K562 (cell line): ENCODE measurements around the gene FUT8. TPM values are rescaled to one million over a fixed set of nuclear protein-coding genes. Genes with fewer than 3 reads are reported as not detected.

ENCODE experiments used
- ATAC-seq: fragments of 200-7000 bp; cut with Tn5 transposase; 3 replicates; pipeline ENCODE4 v1.9.1; 2020; ENCODE audit warnings: moderate library complexity
- BruUV-seq: library from RNA; stranded (reverse); fragments of 400-500 nt; replicated peaks from 2 replicates; lab custom pipeline; 2021; lab: Mats Ljungman, UMichigan
- CTCF ChIA-PET: fragments of 300-600 bp; formaldehyde crosslinking; extraction: SDS; loops from one replicate; lab custom pipeline; 2021; ENCODE audit warnings: low intra/inter-chr PET ratio; lab: Yijun Ruan, JAX
- POLR2A ChIA-PET: fragments of 300-600, 350-650 bp; sonication (Branson Sonifier 250); formaldehyde crosslinking; extraction: SDS; loops from one replicate; lab custom pipeline; 2021; ENCODE audit warnings: antibody characterized with exemption, inconsistent platforms; lab: Yijun Ruan, JAX
- DNase-seq, 4 experiments: peaks; one replicate each; pipeline versions ENCODE4 v3.0.0 to v3.0.0-alpha.2; 2011 to 2018; ENCODE audit warnings: low spot score in 3 of 4, mixed read lengths in 3 of 4; ENCODE audit errors: extremely low read depth in 1 of 4
- FAIRE-seq: peaks from 2 replicates; lab custom pipeline; 2011; peaks lifted over from hg19 to GRCh38; lab: Jason Lieb, UNC
- H2AFZ ChIP-seq: 2 replicates; pipeline ENCODE4 v1.6.0; 2011; ENCODE audit warnings: low read depth, low read length, control low read depth, inconsistent platforms
- H3K27ac ChIP-seq: fragments of 200-600 bp; 3 replicates; pipeline ENCODE4 v1.8.0; 2011; ENCODE audit warnings: low read depth, mild to moderate bottlenecking, control low read depth, inconsistent platforms, low read length, moderate library complexity, mixed read lengths; ENCODE audit errors: extremely low read depth
- H3K27me3 ChIP-seq, 2 experiments: fragments of 300-600 bp in 1 of 2; 2 replicates in 1 of 2; 3 replicates in 1 of 2; pipeline versions ENCODE4 v1.6.0 to v1.8.0; 2011; ENCODE audit warnings: inconsistent platforms in 2 of 2, low read length in 2 of 2, mild to moderate bottlenecking in 1 of 2, mixed read lengths in 1 of 2, moderate library complexity in 1 of 2; ENCODE audit not compliant: control insufficient read depth in 2 of 2, insufficient read depth in 2 of 2
- H3K36me3 ChIP-seq: fragments of 300-600 bp; 3 replicates; pipeline ENCODE4 v1.8.0; 2011; ENCODE audit warnings: mild to moderate bottlenecking, low read length, inconsistent platforms; ENCODE audit not compliant: control insufficient read depth, insufficient read depth
- H3K4me1 ChIP-seq, 2 experiments: fragments of 200-600 bp in 1 of 2; replicated peaks in 1 of 2; 2 replicates in 1 of 2; 3 replicates in 1 of 2; pipeline versions ENCODE4 v1.5.1 to v1.8.0; 2011; ENCODE audit warnings: inconsistent platforms in 2 of 2, low read length in 2 of 2, mild to moderate bottlenecking in 1 of 2, mixed read lengths in 1 of 2, moderate library complexity in 1 of 2; ENCODE audit not compliant: control insufficient read depth in 2 of 2, insufficient read depth in 2 of 2
- H3K4me2 ChIP-seq: 2 replicates; pipeline ENCODE4 v1.6.1; 2011; ENCODE audit warnings: low read length, control low read depth, inconsistent platforms, mixed read lengths; ENCODE audit not compliant: insufficient read depth
- H3K4me3 ChIP-seq: fragments of 200-600 bp; sonication (generic), shearing (Covaris generic); 2 replicates; pipeline ENCODE4 v1.5.1; 2016; ENCODE audit warnings: control low read depth, inconsistent platforms
- H3K79me2 ChIP-seq: fragments of 200-600 bp; 3 replicates; pipeline ENCODE4 v1.8.0; 2011; ENCODE audit warnings: low read length, inconsistent platforms; ENCODE audit not compliant: control insufficient read depth, insufficient read depth
- H3K9ac ChIP-seq, 2 experiments: 2 replicates each; pipeline versions ENCODE4 v1.6.0 to v1.6.1; 2011; ENCODE audit warnings: low read depth in 2 of 2, low read length in 2 of 2, control low read depth in 1 of 2, inconsistent platforms in 1 of 2, mild to moderate bottlenecking in 1 of 2, mixed read lengths in 1 of 2; ENCODE audit not compliant: insufficient read depth in 1 of 2
- H3K9me1 ChIP-seq: one replicate; pipeline ENCODE4 v1.6.0; 2011; ENCODE audit warnings: inconsistent platforms, mild to moderate bottlenecking, low read length, moderate library complexity; ENCODE audit not compliant: control insufficient read depth, insufficient read depth
- H3K9me3 ChIP-seq: replicated peaks from 2 replicates; pipeline ENCODE4 v1.5.1; 2011; ENCODE audit warnings: low read depth, low read length, inconsistent platforms; ENCODE audit not compliant: control insufficient read depth, insufficient read depth
- H4K20me1 ChIP-seq: replicated peaks from 2 replicates; pipeline ENCODE4 v1.6.1; 2011; ENCODE audit warnings: low read length, inconsistent platforms, mixed read lengths; ENCODE audit not compliant: control insufficient read depth, insufficient read depth
- ETS2 ChIP-seq: IDR thresholded peaks from 2 replicates; pipeline ENCODE4 v1.6.1; 2016; ENCODE audit warnings: borderline replicate concordance, missing genetic modification characterization, mild to moderate bottlenecking, moderate library complexity, missing compliant biosample characterization; ENCODE audit not compliant: poor library complexity, severe bottlenecking
- HBP1 ChIP-seq: fragments of 450-650 bp; formaldehyde crosslinking; IDR thresholded peaks from 2 replicates; pipeline ENCODE4 v1.4.0; 2022; ENCODE audit warnings: missing genetic modification characterization
- MCM5 ChIP-seq: fragments of 450-650 bp; IDR thresholded peaks from 2 replicates; pipeline ENCODE4 v1.6.1; 2016; ENCODE audit warnings: low read depth
- THAP7 ChIP-seq: fragments of 250-450 bp; sonication (Bioruptor Pico); IDR thresholded peaks from 2 replicates; pipeline ENCODE4 v1.5.0; 2021
- ZNF311 ChIP-seq: fragments of 250-450 bp; sonication (Bioruptor Pico); IDR thresholded peaks from 2 replicates; pipeline ENCODE4 v1.4.0; 2020; ENCODE audit warnings: mild to moderate bottlenecking, moderate library complexity
- WGBS: fragments of 100-300 bp; shearing (Covaris generic); methylation state at CpG from one replicate; pipeline ENCODE4 v1.1.6; 2016; ENCODE audit warnings: low coverage, mixed read lengths; ENCODE audit not compliant: insufficient coverage; ENCODE audit errors: missing lambda C conversion rate; 5-methylcytosine and 5-hydroxymethylcytosine counted together
- in situ Hi-C: fragments of 300-500 bp; cut with MboI; formaldehyde crosslinking; loops from 4 replicates; pipeline ENCODE4 v1.15.0; 2018; ENCODE audit warnings: inconsistent platforms, mixed read lengths
- intact Hi-C: fragments of 100-400 bp; cut with micrococcal nuclease; formaldehyde crosslinking; loops from 2 replicates; pipeline ENCODE4 v1.14.2; 2022
- polyA plus RNA-seq, 8 experiments: library from polyadenylated mRNA; depleted of rRNA in 4 of 8; stranded (reverse) in 5 of 8; unstranded in 3 of 8; fragments of >200 nt; fragmentation: Nextera tagmentation in 2 of 8; fragmentation: Illumina TruSeq in 1 of 8; extraction: Ambion mirVana in 2 of 8; extraction: Trizol in 1 of 8; gene quantifications; 2 replicates each; pipeline versions ENCODE4 v1.2.1 to v1.2.3, GENCODE V29; 2011 to 2014; ENCODE audit warnings: inconsistent platforms in 1 of 8, missing spikeins in 1 of 8
- total RNA-seq, 7 experiments: library from RNA; depleted of rRNA in 6 of 7; stranded (reverse); fragments of >200 nt in 6 of 7; fragmentation: Illumina TruSeq in 2 of 7; extraction: Trizol in 2 of 7; gene quantifications; 2 replicates each; pipeline versions ENCODE4 v1.2.1 to v1.2.3, GENCODE V29; 2011 to 2021; ENCODE audit warnings: low replicate concordance in 1 of 7

The FUT8 gene
- total and polyA plus RNA-seq, 9 of the 15 experiments (the other 6 are each of a cell fraction or from before 2014, with no cell fraction given): 4.1 to 15.2 (median 7.8) TPM

GRCh38 chr14:65509842-65510241, 97.3 kb downstream of the FUT8 start:
- H3K4me1 ChIP-seq: no peaks in the 10 kb centered on the region
- H3K4me3 ChIP-seq: no peak overlapping the region
- no peaks in the 10 kb centered on the region for H3K9me1 ChIP-seq
- H2AFZ ChIP-seq: no peak overlapping the region
- intact Hi-C loops: no loop called here
- H3K27ac ChIP-seq: no peak overlapping the region
- no peak overlapping the region for H3K9ac ChIP-seq
- WGBS: 46% methylated on average over 3 of the region's 3 CpGs
- H3K9me3 ChIP-seq: no peaks in the 10 kb centered on the region
- DNase-seq (no peak), FAIRE-seq (no peak), ATAC-seq (no peak)
- H3K27me3 ChIP-seq: no peaks in the 10 kb centered on the region
- in situ Hi-C loops: no loop called here
- POLR2A ChIA-PET: no interaction called here
- BruUV-seq: no TSS peak
- no peaks in the 10 kb centered on the region for H4K20me1 ChIP-seq
- CTCF ChIA-PET: no interaction called here
- TF ChIP-seq THAP7 (no peak), ETS2 (tag) (no peak), MCM5 (no peak), HBP1 (no peak), ZNF311 (CRISPR knock-in tag) (no peak)
- no peak overlapping the region for H3K4me2 ChIP-seq
- H3K79me2 ChIP-seq: no peaks in the 10 kb centered on the region
- H3K36me3 ChIP-seq: no peaks in the 10 kb centered on the region
